Rectal smooth muscle tissue (tissue), 1 donor: ENCODE data around the gene SGCA.

Source experiments
- H3K27ac ChIP-seq: one replicate; pipeline ENCODE4 v1.7.0; 2013; ENCODE audit warnings: low read depth, low read length, inconsistent platforms
- H3K27me3 ChIP-seq: one replicate; pipeline ENCODE4 v1.7.0; 2013; ENCODE audit warnings: low read length; ENCODE audit not compliant: control insufficient read depth, insufficient read depth
- H3K36me3 ChIP-seq: one replicate; pipeline ENCODE4 v1.7.0; 2013; ENCODE audit warnings: low read length; ENCODE audit not compliant: control insufficient read depth, insufficient read depth
- H3K4me1 ChIP-seq: one replicate; pipeline ENCODE4 v1.7.0; 2013; ENCODE audit warnings: low read length; ENCODE audit not compliant: control insufficient read depth, insufficient read depth
- H3K4me3 ChIP-seq: one replicate; pipeline ENCODE4 v1.7.0; 2013; ENCODE audit warnings: low read length
- H3K9ac ChIP-seq: one replicate; pipeline ENCODE4 v1.7.0; 2013; ENCODE audit warnings: low read length

The SGCA gene

DNA sequence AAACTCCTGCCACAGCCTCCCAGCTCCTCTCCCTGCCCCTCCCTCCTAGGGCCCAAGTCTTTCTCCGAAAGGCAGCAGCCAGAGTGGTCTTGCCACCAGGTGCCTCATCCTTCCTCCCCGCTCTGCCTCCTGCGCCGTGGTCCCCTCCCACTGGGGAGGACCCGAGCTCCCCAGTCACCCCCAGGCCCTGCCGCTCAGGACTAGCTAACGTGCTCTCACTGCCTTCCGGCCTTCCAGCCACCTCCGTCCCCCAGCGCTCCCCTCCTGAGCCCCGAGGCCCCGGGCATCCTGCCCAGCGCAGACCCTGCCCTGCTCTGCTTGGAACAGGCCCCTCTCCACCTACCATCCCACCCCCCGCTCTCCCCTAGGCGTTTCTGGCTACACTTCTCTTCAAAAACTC is 55.0 kb downstream of the SGCA start:
- Histone ChIP-seq H3K4me1 (peaks cover 21% of the 10 kb centered on the region), H3K9ac (no peak overlapping the region), H3K27me3 (no peaks in the 10 kb centered on the region), H3K27ac (no peak overlapping the region), H3K4me3 (no peak overlapping the region), H3K36me3 (no peaks in the 10 kb centered on the region)

DNA sequence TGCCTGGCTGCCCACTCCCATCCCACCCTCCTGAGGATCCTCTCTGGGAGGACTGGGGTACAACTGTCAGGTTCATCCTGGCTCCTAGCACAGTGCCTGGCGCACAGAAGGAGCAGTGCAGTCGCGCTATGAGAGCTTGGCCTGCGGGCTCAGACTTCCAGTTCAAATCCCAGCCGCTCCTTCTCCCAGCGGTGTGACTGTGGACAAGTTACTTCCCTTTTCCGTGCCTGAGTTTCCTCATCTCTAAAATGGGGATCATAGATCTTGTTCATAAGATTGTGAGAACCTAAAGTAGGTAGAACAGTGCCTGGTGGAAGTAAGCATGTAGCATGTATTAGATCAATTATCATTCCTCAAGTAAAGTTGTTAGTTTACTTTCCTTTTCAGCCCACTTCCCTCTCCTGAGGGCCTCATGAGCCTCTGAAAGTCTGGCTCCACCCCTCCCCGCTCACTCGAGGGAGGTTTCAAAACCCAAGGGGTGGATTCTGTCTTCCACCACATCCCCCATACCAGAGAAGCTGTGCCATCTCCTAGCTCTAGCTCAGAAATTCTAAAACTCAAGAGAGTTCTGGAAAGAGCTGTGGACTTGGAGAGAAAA is 55.6 kb downstream of the SGCA start:
- H3K27ac ChIP-seq = no peak overlapping the region

DNA sequence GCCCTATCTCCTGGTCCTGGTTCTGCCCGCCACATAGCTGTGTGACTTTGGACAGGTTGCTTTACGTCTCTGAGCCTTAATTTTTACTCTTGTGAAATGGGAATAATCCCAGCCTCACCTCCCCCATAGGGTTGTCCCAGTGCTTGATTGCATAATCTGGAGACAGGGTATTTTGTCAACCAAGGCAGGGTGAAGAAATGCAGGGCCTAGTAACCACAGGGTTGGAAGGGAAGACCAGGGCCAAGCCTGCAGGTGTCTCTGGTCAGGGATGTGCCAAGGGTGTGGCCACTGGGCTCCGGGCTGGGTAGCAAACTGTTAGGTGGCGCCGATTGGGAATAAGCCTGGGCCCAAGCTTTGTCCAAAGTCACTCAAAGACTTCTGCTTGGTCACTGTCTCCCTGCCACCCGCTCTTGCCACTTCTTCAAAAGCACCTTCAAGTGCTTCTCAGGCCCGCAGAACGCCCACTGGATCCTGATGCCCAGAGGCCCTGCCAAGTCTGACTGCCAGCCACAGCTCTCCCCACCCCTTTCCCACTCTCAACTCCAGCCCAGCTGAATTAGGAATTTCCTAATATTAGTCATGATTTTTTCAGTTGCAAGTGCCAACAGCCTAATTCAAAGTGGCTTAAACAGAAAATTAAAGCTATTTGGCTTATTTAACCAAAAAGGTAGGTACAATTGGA is 56.2 kb downstream of the SGCA start:
- Histone ChIP-seq H3K36me3 (no peaks in the 10 kb centered on the region), H3K4me1 (peaks cover 21% of the 10 kb centered on the region), H3K27me3 (no peaks in the 10 kb centered on the region), H3K9ac (no peak overlapping the region), H3K4me3 (no peak overlapping the region), H3K27ac (no peak overlapping the region)

More for the DNA sequence above, 55.6 kb downstream of the SGCA start:
- Histone ChIP-seq H3K4me1 (peaks cover 21% of the 10 kb centered on the region), H3K36me3 (no peaks in the 10 kb centered on the region), H3K9ac (no peak overlapping the region), H3K27me3 (no peaks in the 10 kb centered on the region), H3K4me3 (no peak overlapping the region)

DNA sequence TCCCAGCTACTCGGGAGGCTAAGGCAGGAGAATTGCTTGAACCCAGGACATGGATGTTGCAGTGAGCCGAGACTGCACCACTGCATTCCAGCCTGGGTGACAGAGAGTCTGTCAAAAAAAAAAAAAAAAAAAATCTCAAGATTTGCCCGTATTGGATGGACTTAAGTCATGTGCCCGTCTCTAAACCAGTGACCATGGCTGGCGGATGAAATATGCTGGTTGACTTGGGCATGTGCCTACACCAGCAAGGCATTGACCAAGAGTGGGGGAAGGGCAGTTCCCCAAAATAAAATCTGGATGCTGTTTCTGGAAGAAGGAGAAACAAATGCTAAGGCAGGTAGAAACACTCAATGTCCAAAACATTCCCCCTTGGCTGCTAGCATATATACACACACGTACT is 57.1 kb downstream of the SGCA start:
- H3K27me3 ChIP-seq = no peaks in the 10 kb centered on the region
- no peaks in the 10 kb centered on the region for H3K36me3 ChIP-seq
- no peak overlapping the region for H3K9ac ChIP-seq
- peaks cover 21% of the 10 kb centered on the region for H3K4me1 ChIP-seq
- no peak overlapping the region for H3K27ac ChIP-seq
- no peak overlapping the region for H3K4me3 ChIP-seq
